Thyroid gland (tissue), 4 donors: ENCODE measurements around the gene ZNF789.

ENCODE experiments used
- CTCF ChIP-seq, 6 experiments: fragments of 200-600 bp in 3 of 6; fragments of 450-650 bp in 3 of 6; sonication (generic) in 3 of 6; IDR thresholded peaks; one replicate each; pipeline ENCODE4 v1.5.1; 2016 to 2019; ENCODE audit warnings: antibody characterized with exemption in 6 of 6, mild to moderate bottlenecking in 2 of 6, inconsistent platforms in 1 of 6, moderate library complexity in 1 of 6
- POLR2A ChIP-seq, 2 donors: fragments of 450-650 bp; IDR thresholded peaks; one replicate each; pipeline ENCODE4 v1.6.1; 2017; ENCODE audit warnings: antibody characterized with exemption in 2 of 2, mild to moderate bottlenecking in 2 of 2, moderate library complexity in 1 of 2

GRCh38 chr7:99504603-99505323 lies 32.1 kb downstream of the ZNF789 start, which contains the start of gene ZKSCAN5:
- TF ChIP-seq CTCF (IDR thresholded peaks at IDR 0.05) (no peak), POLR2A (IDR thresholded peaks at IDR 0.05) (peak in 1 of 2 donors; percentile 18)
